Dermis microvascular lymphatic vessel endothelial cell (primary cell): ENCODE results near the gene ZIC4. TPM values are rescaled to one million over a fixed set of nuclear protein-coding genes. Genes with fewer than 3 reads are reported as not detected.

Experiments used
- DNase-seq, 2 donors: peaks; one replicate each; pipeline versions ENCODE4 v3.0.0 to v3.0.0-alpha.2; 2010; ENCODE audit warnings: low read depth in 2 of 2
- total RNA-seq: library from RNA; depleted of rRNA; stranded (reverse); fragments of >200 nt; gene quantifications from 2 replicates; pipeline ENCODE4 v1.2.1, GENCODE V29; 2014

The ZIC4 gene
- total RNA-seq, 1 donor from 2014 or later = not detected

GRCh38 chr3:147418371-147418781, 12.0 kb upstream of the ZIC4 start:
- no peak for DNase-seq

GRCh38 chr3:147417551-147418295, 11.4 kb upstream of the ZIC4 start:
- no peak for DNase-seq

- no peak for DNase-seq
These were observed 10.6 kb upstream of the ZIC4 start for GRCh38 chr3:147416931-147417330.

GRCh38 chr3:147415874-147416273, 9.5 kb upstream of the ZIC4 start:
- DNase-seq = no peak

- DNase-seq = no peak
These were observed 8.9 kb upstream of the ZIC4 start for GRCh38 chr3:147415286-147415685.

GRCh38 chr3:147414390-147415138, 8.2 kb upstream of the ZIC4 start:
- no peak for DNase-seq

- no peak for DNase-seq
These were observed 7.5 kb upstream of the ZIC4 start for GRCh38 chr3:147413686-147414389.

GRCh38 chr3:147412917-147413685, 6.8 kb upstream of the ZIC4 start:
- DNase-seq = no peak

- no peak for DNase-seq
These were observed 6.0 kb upstream of the ZIC4 start for GRCh38 chr3:147412261-147412916.

GRCh38 chr3:147411815-147412241, 5.5 kb upstream of the ZIC4 start:
- DNase-seq = no peak

- peak in 1 of 2 donors; percentile 7 for DNase-seq
These were observed 5.0 kb upstream of the ZIC4 start for GRCh38 chr3:147411238-147411814.

- no peak for DNase-seq
These were observed 4.3 kb upstream of the ZIC4 start for GRCh38 chr3:147410526-147411237.

- DNase-seq = no peak
These were observed 3.8 kb upstream of the ZIC4 start for GRCh38 chr3:147410116-147410525.

- DNase-seq = no peak
These were observed 3.1 kb upstream of the ZIC4 start, which contains the start of gene ZIC1 for GRCh38 chr3:147409143-147410115. ZIC1 (plus strand) TSS chr3:147409365; CDS start chr3:147410113, 748 bp downstream.

- no peak for DNase-seq
These were observed 2.1 kb upstream of the ZIC4 start for GRCh38 chr3:147408188-147409100.

- no peak for DNase-seq
These were observed 1.3 kb upstream of the ZIC4 start for GRCh38 chr3:147407498-147408187.

- no peak for DNase-seq
These were observed 763 bp upstream of the ZIC4 start for GRCh38 chr3:147407114-147407497.
